Thymus (tissue), 14 donors: Measurements from ENCODE around the gene TMED5. TPM values are rescaled to one million over a fixed set of nuclear protein-coding genes. Genes with fewer than 3 reads are reported as not detected.
"Not testable (repeated sequence)": the region's sequence is repeated elsewhere in the genome, so short reads cannot be mapped to it uniquely, and the experiment has no call there.

Experiments used
- DNase-seq, 9 donors: peaks; one replicate each; pipeline ENCODE4 v3.0.0-alpha.2; 2013; ENCODE audit warnings: low spot score in 9 of 9, low read depth in 6 of 9, missing footprints in 1 of 9
- H3K27ac ChIP-seq, 2 donors: one replicate each; pipeline ENCODE4 v1.5.1; 2013; ENCODE audit warnings: control low read depth in 1 of 2, low read depth in 1 of 2, low read length in 1 of 2, mild to moderate bottlenecking in 1 of 2, moderate library complexity in 1 of 2
- H3K27me3 ChIP-seq, 2 donors: one replicate each; pipeline ENCODE4 v1.5.1; 2013; ENCODE audit warnings: low read length in 1 of 2; ENCODE audit not compliant: control insufficient read depth in 2 of 2, insufficient read depth in 1 of 2
- H3K36me3 ChIP-seq, 2 donors: one replicate each; pipeline ENCODE4 v1.5.1; 2013; ENCODE audit warnings: low read length in 1 of 2, mild to moderate bottlenecking in 1 of 2, moderate library complexity in 1 of 2; ENCODE audit not compliant: control insufficient read depth in 2 of 2, insufficient read depth in 2 of 2
- H3K4me1 ChIP-seq, 2 donors: one replicate each; pipeline ENCODE4 v1.5.1; 2013; ENCODE audit warnings: low read length in 2 of 2; ENCODE audit not compliant: control insufficient read depth in 2 of 2, insufficient read depth in 2 of 2
- H3K4me3 ChIP-seq, 2 donors: one replicate each; pipeline ENCODE4 v1.5.1; 2013; ENCODE audit warnings: low read length in 2 of 2, control low read depth in 1 of 2, mild to moderate bottlenecking in 1 of 2
- H3K9me3 ChIP-seq, 2 donors: one replicate each; pipeline ENCODE4 v1.5.1; 2013; ENCODE audit warnings: low read length in 1 of 2, mild to moderate bottlenecking in 1 of 2; ENCODE audit not compliant: control insufficient read depth in 2 of 2, insufficient read depth in 1 of 2
- WGBS: extraction: QIAGEN DNeasy Blood & Tissue Kit; methylation state at CpG from one replicate; pipeline ENCODE4 v1.1.7; 2013; 5-methylcytosine and 5-hydroxymethylcytosine counted together
- long read RNA-seq, 10 donors: transcript quantifications; one replicate each; lab custom pipeline, GENCODE V29; 2026
- polyA plus RNA-seq: library from polyadenylated mRNA; stranded (reverse); fragments of 200-250 nt; gene quantifications from one replicate; pipeline ENCODE4 v1.2.3, GENCODE V29; 2013
- total RNA-seq: library from RNA; stranded (reverse); fragments of 120-200 nt; gene quantifications from one replicate; pipeline ENCODE4 v1.2.4, GENCODE V29; 2013
- donor health status: healthy.

TMED5 gene
- total RNA-seq (27.5 TPM), polyA plus RNA-seq (26.9 TPM)
- long read RNA-seq, donor 1 = 0 reads
- long read RNA-seq, donor 2, full-length matches to known transcripts = 51 of 66 reads
- long read RNA-seq, donor 2, partial matches to known transcripts = 5 of 66 reads
- long read RNA-seq, donor 2, other reads (novel, unspliced or antisense) = 10 of 66 reads
- long read RNA-seq, donor 3, full-length matches to known transcripts = 21 of 21 reads
- long read RNA-seq, donor 3, partial matches to known transcripts = 0 of 21 reads
- long read RNA-seq, donor 3, other reads (novel, unspliced or antisense) = 0 of 21 reads
- long read RNA-seq, donor 4, full-length matches to known transcripts = 3 of 3 reads
- long read RNA-seq, donor 4, partial matches to known transcripts = 0 of 3 reads
- long read RNA-seq, donor 4, other reads (novel, unspliced or antisense) = 0 of 3 reads
- long read RNA-seq, donor 5, full-length matches to known transcripts = 28 of 28 reads
- long read RNA-seq, donor 5, partial matches to known transcripts = 0 of 28 reads
- long read RNA-seq, donor 5, other reads (novel, unspliced or antisense) = 0 of 28 reads
- long read RNA-seq, donor 6, full-length matches to known transcripts = 21 of 21 reads
- long read RNA-seq, donor 6, partial matches to known transcripts = 0 of 21 reads
- long read RNA-seq, donor 6, other reads (novel, unspliced or antisense) = 0 of 21 reads
- long read RNA-seq, donor 7, full-length matches to known transcripts = 27 of 27 reads
- long read RNA-seq, donor 7, partial matches to known transcripts = 0 of 27 reads
- long read RNA-seq, donor 7, other reads (novel, unspliced or antisense) = 0 of 27 reads
- long read RNA-seq, donor 8, full-length matches to known transcripts = 9 of 9 reads
- long read RNA-seq, donor 8, partial matches to known transcripts = 0 of 9 reads
- long read RNA-seq, donor 8, other reads (novel, unspliced or antisense) = 0 of 9 reads
- long read RNA-seq, donor 9, full-length matches to known transcripts = 14 of 14 reads
- long read RNA-seq, donor 9, partial matches to known transcripts = 0 of 14 reads
- long read RNA-seq, donor 9, other reads (novel, unspliced or antisense) = 0 of 14 reads
- long read RNA-seq, donor 10, full-length matches to known transcripts = 18 of 18 reads
- long read RNA-seq, donor 10, partial matches to known transcripts = 0 of 18 reads
- long read RNA-seq, donor 10, other reads (novel, unspliced or antisense) = 0 of 18 reads

DNA sequence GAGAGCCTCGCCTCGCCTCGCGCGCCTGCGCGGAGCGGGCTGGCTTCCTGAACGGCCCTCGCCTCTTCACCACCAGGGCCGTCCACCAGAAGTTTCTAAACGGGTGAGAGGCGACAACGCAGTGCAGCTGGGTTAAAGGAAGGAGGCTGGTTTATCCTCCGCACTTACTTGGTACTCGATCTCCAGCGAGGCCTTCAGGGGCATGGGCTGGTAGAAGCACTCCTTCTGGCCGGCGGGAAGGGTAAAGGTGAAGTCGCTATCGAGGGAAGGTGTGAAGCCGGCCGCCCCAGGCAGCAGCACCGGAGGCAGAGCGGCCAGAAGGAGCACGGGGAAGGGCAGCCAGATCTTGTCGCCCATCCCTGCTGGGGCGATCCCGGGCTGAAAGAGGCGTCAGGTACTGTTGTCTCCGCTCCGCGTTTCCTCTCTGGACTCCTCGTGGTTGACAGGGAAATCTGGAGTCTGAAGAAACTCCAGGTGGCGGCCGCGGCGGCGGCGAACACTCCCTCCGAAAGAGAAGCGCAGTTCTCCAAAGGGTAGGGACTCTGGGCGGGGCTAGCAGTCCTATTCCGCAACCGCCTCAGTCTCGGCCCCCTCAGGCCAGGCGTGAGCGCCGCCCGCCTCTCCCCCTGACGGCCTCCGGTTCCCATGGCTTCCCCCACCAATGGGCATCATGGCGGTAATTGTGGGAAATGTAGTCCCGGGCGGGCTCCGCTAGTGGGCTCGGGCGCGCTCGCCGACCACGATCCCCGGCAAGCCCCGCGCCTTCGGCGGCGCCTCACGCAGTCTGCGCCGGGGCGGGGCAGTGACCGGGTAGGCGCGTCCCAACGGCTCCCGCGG lies at the start of gene TMED5:
Gene TMED5 (minus strand): TSS at position 528 of the 837 bp plus-strand sequence. CDS start 171 bp downstream, at position 357.
- Histone ChIP-seq H3K27ac (peak within 1 kb of the TSS; percentile 98 to 99), H3K27me3 (no peaks in the 10 kb centered on the region), H3K36me3 (peaks cover 0 to 6% of the 10 kb centered on the region in 2 donors), H3K9me3 (no peaks in the 10 kb centered on the region), H3K4me3 (peak within 1 kb of the TSS; percentile 84), H3K4me1 (peaks cover 7 to 12% of the 10 kb centered on the region in 2 donors)
- WGBS = under 1% methylated on average over 78 of the region's 78 CpGs
- DNase-seq = peak; percentile 86 to 98 (median 95)

DNA sequence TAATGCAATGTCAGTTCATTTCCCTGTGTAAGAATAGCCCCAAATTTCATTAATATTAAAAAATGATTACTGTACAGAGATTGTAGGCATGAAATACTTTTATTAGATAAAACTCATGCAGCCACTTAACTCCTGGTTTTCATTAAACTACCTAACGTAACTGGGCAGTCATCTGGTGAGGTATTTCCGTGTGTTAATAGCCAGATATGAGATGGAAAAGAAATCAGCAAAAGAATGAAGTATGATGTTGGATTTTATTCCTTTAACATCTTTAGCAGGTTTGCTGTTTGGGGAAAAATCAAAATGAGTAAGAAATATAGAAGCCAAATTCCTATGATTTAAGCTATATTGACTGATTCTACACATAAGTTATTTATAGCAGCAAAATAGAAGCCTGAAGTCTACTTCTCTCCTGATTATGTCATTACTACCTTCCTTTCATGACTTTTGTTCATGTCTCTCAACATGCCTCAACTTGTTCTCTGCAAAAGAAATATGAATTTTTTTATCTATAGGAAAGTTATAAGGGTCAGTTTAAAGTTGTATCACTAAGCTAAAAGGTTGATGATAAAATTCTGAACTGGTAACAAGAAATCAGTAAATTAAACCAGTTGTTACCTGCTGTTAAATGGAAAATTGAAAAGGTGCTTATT lies 42.9 kb upstream of the TMED5 start:
- 97% methylated on average over 2 of the region's 2 CpGs for WGBS
- Histone ChIP-seq H3K9me3 (no peaks in the 10 kb centered on the region), H3K4me1 (no peaks in the 10 kb centered on the region), H3K27ac (no peak overlapping the region), H3K36me3 (peaks cover 0 to 39% of the 10 kb centered on the region in 2 donors), H3K4me3 (no peak overlapping the region), H3K27me3 (no peaks in the 10 kb centered on the region)
- DNase-seq = no peak

DNA sequence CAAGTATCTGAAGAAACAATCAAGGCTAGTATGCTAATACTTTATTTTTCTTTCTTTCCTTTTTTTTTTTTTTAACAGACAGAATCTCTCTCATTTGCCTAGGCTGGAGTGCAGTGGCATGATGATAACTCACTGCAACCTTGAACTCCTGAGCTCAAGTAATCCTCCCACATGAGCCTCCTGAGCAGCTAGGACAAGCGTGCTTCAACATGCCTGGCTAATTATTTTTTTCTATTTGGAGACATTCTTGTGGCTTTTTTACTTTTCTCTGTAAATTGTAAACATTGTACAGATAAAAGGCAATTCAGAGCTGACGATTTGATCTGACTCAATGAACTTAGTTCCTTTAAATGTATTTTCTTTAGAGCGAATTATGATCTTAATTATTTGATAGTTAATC lies 41.7 kb upstream of the TMED5 start:
- DNase-seq = no peak
- no peaks in the 10 kb centered on the region for H3K27me3 ChIP-seq
- WGBS = 94% methylated on average over 3 of the region's 3 CpGs
- H3K36me3 ChIP-seq = peaks cover 0 to 36% of the 10 kb centered on the region in 2 donors
- H3K9me3 ChIP-seq = no peaks in the 10 kb centered on the region
- H3K4me3 ChIP-seq = no peak overlapping the region
- no peak overlapping the region for H3K27ac ChIP-seq
- H3K4me1 ChIP-seq = no peaks in the 10 kb centered on the region

DNA sequence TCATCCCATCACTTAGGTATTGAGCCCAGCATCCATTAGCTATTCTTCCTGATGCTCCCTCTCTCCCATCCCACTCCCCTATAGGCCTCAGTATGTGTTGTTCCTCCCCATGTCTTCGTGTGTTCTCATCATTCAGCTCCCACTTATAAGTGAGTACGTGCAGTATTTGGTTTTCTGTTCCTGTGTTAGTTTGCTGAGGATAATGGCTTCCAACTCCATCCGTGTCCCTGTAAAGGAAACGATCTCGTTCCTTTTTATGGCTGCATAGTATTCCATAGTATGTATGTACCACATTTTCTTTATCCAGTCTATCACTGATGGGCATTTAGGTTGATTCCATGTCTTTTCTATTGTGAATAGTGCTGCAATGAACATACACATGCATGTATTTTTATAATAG lies 40.5 kb upstream of the TMED5 start:
- 98% methylated on average over 5 of the region's 5 CpGs for WGBS
- not testable (repeated sequence) for DNase-seq, H3K27me3 ChIP-seq, H3K4me3 ChIP-seq, H3K4me1 ChIP-seq, H3K27ac ChIP-seq, H3K9me3 ChIP-seq
- peaks cover 0 to 33% of the 10 kb centered on the region in 2 donors for H3K36me3 ChIP-seq

DNA sequence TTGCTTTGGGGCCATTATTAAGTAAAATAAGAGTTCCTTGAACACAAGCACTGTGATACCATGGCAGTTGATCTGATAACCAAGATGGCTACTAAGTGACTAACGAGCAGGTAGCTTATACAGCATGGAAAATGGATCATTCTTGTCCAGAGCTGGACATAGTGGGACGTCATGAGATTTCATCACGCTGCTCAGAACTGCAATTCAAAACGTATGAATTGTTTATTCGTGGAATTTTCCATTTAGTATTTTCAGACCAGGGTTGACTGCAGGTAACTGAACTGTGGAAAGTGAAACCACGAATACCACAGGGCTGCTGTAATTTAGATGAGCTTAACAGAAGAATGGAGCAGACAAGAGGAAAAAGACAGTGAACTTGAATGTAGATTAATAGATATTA lies 39.2 kb upstream of the TMED5 start:
- Histone ChIP-seq H3K27ac (peak overlapping the region in 1 of 2 donors; percentile 7), H3K4me1 (no peaks in the 10 kb centered on the region), H3K36me3 (peaks cover 0 to 35% of the 10 kb centered on the region in 2 donors), H3K9me3 (no peaks in the 10 kb centered on the region), H3K27me3 (no peaks in the 10 kb centered on the region), H3K4me3 (peak overlapping the region; percentile 11 to 19)
- peak; percentile 8 to 65 (median 23) for DNase-seq
- WGBS = 28% methylated on average over 6 of the region's 6 CpGs

DNA sequence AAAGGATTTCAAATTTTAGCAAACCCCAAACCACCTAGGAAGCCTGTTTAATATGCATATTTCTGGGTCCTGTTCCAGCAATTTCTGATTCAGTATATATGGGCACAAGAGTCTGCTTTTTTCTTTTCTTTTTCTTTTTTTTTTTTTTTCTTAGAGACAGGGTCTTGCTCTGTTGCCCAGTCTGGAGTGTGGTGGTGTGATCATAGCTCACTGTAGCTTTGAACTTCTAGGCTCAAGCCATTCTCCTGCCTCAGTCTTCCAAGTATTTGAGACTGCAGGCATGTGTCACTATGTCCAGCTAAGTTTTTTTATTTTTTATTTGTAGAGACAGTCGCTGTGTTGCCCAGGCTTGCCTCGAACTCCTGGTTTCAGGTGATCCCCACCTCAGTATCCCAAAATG lies 35.1 kb upstream of the TMED5 start:
- DNase-seq = no peak
- WGBS = 98% methylated on average over 2 of the region's 2 CpGs
- H3K36me3 ChIP-seq = peaks cover 4 to 13% of the 10 kb centered on the region in 2 donors

DNA sequence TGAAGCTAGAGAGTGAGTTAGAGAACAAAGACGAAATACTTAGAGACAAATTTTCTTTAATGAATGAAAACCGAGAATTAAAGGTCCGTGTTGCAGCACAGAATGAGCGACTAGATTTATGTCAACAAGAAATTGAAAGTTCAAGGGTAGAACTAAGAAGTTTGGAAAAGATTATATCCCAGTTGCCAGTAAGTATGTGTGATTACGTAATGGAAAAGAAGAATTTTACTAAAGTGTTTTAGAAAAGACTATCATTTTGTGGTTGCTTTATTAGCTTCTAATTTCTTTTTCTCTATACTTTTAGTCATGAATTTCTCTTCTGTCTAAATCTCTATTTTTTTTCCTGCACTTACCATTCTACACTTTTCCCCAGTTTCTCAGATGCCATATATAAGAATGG lies 27.0 kb upstream of the TMED5 start:
- H3K36me3 ChIP-seq = peaks cover 10 to 28% of the 10 kb centered on the region in 2 donors
- WGBS = 98% methylated on average over 5 of the region's 5 CpGs
- no peak overlapping the region for H3K27ac ChIP-seq
- no peaks in the 10 kb centered on the region for H3K9me3 ChIP-seq
- H3K4me1 ChIP-seq = no peaks in the 10 kb centered on the region
- no peak for DNase-seq
- H3K27me3 ChIP-seq = no peaks in the 10 kb centered on the region
- no peak overlapping the region for H3K4me3 ChIP-seq

More for the DNA sequence above, 35.1 kb upstream of the TMED5 start:
- Histone ChIP-seq H3K27me3 (no peaks in the 10 kb centered on the region), H3K4me1 (no peaks in the 10 kb centered on the region), H3K9me3 (no peaks in the 10 kb centered on the region), H3K4me3 (no peak overlapping the region), H3K27ac (no peak overlapping the region)

DNA sequence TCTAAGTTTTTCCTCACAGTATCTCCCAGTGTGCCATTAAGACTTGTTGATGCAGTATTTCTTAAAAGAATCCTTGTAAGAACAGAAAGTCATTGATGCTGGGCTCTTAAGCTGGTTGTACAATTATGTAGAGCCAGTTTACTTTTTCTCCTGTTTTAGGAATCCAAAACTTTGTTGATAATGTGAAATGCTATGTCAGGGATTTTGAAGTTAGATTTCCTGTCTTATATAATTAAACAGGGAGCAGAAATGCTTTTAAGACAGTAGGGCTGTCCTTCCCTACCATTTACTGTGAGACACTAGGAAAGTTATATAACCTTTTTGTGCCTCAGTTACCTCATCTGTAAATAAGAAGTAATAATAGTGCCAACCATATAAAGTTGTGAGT lies 26.3 kb upstream of the TMED5 start:
- no peak overlapping the region for H3K4me3 ChIP-seq
- DNase-seq = no peak
- peaks cover 10 to 31% of the 10 kb centered on the region in 2 donors for H3K36me3 ChIP-seq
- H3K27ac ChIP-seq = no peak overlapping the region
- H3K4me1 ChIP-seq = no peaks in the 10 kb centered on the region
- no peaks in the 10 kb centered on the region for H3K27me3 ChIP-seq
- no peaks in the 10 kb centered on the region for H3K9me3 ChIP-seq
